Esophagus mucosa (tissue), 1 donor: ENCODE measurements around the gene CCSER1. TPM values are rescaled to one million over a fixed set of nuclear protein-coding genes. Genes with fewer than 3 reads are reported as not detected.
"Not testable (repeated sequence)": the region's sequence is repeated elsewhere in the genome, so short reads cannot be mapped to it uniquely, and the experiment has no call there.

Experiments used
- ATAC-seq: fragments of 200-7000 bp; cut with Tn5 transposase; one replicate; pipeline ENCODE4 v1.9.1; 2020
- total RNA-seq: library from RNA; stranded (reverse); gene quantifications from one replicate; pipeline ENCODE4 v1.2.4, GENCODE V29; 2023
- donor health status: DM: yes; HTN: yes; CAD: no.

Gene CCSER1
- total RNA-seq, 1 donor from 2014 or later: 1.2 TPM

- ATAC-seq: no peak
Observed at GRCh38 chr4:91302120-91302519, 1174.9 kb downstream of the CCSER1 start.

GRCh38 chr4:91304292-91304691 lies 1177.1 kb downstream of the CCSER1 start:
- no peak for ATAC-seq

- no peak for ATAC-seq
Observed at GRCh38 chr4:91317434-91317833, 1190.2 kb downstream of the CCSER1 start.

GRCh38 chr4:91319556-91320268 lies 1192.5 kb downstream of the CCSER1 start:
- no peak for ATAC-seq

- ATAC-seq: no peak
Observed at GRCh38 chr4:91322961-91323360, 1195.8 kb downstream of the CCSER1 start.

DNA sequence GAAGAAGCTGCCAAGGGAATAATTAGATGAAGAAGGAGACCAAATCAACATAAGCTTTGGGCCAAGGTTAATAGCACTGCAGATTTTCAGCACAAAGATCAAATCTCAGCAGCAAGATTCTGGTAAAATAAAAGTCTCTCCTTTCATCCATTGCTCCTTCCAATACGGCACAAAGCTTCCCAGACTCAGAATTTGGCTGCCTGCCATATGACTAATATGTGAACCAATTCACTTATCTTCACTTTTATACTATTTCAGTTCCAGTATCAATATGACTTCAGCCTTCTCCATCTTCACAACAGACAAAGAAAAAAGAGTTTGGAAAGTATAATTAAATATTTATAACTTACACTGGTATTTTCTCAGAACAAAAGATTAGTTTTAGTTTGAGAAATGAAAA lies 1198.3 kb downstream of the CCSER1 start:
- no peak for ATAC-seq

DNA sequence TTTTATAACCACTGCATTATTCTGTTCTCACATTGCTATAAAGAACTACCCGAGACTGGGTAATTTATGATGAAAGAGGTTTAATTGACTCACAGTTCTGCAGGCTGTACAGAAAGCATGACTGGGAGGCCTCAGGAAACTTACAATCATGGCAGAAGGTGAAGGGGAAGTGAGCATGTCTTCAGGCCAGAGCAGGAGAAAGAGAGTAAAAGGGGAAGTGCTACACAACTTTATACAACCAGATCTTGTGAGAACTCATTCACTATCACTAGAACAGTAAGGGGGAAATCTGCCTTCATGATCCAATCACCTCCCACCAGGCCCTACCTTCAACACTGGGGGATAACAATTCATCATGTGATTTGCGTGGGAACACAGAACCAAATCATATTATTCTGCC lies 1199.0 kb downstream of the CCSER1 start:
- not testable (repeated sequence) for ATAC-seq

- no peak for ATAC-seq
Observed at GRCh38 chr4:91330555-91331137, 1203.5 kb downstream of the CCSER1 start.

DNA sequence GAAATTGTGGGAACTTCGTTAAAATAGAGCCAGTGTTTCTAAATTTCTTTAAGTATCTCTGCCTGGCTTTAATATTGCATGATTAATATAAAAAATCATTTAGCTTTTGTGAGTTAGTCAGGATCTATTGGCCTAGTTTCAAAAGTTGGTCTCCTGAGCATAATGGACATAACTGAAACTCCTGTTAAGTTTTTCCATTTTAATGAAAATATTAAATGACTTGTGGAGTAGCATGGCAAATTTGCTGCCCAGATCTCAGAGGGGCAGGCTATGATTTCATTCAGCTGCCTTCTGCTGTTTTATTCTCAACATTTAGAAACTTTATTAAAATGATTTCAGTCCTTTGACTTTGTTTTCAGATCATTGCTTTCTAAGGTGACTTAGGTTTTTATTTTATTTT lies 1213.6 kb downstream of the CCSER1 start:
- ATAC-seq: no peak

DNA sequence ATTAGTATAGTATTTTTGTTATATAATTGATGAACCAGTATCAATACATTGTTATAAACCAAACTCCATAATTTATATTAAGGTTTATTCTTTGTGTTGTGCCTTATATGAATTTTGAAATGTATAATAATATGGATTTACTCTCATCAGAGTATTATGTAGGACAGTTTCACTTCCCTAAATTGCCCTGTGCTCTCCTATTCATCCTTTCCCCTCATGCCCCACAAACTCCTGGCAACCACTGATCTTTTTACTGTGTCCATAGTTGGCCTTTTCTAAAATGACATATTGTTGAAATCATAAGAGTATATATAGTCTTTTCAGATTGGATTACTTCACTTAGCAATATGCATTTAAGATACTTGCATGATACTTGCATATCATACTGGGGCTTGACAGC lies 1218.4 kb downstream of the CCSER1 start:
- no peak for ATAC-seq

- not testable (repeated sequence) for ATAC-seq
Observed at GRCh38 chr4:91356496-91356895, 1229.3 kb downstream of the CCSER1 start.

DNA sequence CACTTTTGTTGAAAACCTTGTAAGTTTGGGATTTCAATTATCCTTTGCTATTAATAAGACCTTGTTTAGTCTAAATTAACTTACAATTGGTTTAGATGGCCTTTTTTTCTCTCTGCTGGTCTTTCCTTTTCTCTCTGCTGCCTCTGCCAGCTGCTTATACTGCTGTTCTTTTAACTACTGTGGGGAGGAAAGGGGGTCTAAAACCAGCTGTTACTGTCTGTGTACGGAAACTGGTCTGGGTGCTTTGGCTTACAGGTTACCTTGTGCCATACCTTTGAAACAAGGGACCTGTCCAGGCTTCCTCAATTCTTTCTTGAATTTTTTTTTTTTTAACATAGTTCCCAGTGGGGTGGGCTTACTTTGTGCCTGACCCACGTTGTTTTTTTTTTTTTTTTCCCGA lies 1230.8 kb downstream of the CCSER1 start:
- ATAC-seq: not testable (repeated sequence)

DNA sequence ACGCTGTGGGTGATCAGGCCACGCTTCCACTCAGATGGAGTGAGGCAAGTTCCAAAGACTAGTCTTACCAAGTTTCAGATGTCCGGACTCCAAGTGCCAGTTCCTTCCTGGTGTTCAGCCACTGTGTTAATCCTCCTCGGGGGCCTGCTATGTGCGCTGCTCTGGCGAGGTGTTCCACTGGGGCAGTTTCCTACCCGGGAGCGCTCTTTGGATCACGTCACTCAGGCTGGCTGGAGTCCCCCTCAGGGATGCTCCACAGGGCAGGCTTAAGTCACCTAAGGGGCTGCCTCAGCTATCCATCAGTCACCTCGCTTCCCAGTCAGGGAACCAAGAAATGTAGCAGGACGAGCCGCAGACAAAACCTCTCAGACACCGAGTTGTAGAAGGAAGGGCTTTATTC lies 1231.4 kb downstream of the CCSER1 start:
- not testable (repeated sequence) for ATAC-seq

- ATAC-seq: no peak
Observed at GRCh38 chr4:91359041-91360031, 1232.1 kb downstream of the CCSER1 start.

DNA sequence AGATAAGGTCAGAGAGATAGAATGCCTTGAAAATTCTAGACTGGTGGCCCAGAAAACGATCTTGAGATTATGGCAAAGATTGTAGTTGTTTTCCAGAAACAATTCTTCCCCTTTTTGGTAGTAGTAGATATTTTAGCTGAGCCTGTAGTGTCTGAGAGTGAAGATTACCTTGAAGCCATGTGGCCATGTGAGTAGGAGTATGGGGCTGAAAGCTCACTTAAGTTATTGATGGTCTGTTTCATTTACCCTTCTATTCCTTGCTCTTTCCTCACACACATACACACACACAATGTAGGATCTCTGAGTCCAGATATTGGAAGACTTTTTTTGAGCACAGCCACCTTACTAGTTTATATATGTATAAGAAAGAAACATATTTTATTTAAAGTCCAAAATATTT lies 1234.9 kb downstream of the CCSER1 start:
- no peak for ATAC-seq

DNA sequence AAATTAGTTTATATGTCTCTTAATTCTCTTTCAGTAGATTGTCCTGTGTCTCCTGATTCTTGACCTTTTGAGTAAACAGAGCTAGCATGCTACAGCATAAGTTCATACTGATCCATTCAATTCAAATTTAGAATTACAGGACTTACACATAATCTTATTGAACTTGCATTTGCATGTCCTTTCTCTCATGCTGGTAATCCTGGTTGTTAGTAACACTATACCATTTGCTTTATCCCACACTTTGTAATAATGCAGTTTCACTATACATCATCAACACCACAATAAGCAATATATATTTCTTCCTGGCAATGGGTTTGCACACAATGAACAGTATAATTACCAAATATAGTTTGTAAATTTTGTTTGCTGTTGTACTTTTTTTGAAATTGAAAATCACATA lies 1239.4 kb downstream of the CCSER1 start:
- ATAC-seq: peak; percentile 71

- ATAC-seq: no peak
Observed at GRCh38 chr4:91369116-91369515, 1241.9 kb downstream of the CCSER1 start.

DNA sequence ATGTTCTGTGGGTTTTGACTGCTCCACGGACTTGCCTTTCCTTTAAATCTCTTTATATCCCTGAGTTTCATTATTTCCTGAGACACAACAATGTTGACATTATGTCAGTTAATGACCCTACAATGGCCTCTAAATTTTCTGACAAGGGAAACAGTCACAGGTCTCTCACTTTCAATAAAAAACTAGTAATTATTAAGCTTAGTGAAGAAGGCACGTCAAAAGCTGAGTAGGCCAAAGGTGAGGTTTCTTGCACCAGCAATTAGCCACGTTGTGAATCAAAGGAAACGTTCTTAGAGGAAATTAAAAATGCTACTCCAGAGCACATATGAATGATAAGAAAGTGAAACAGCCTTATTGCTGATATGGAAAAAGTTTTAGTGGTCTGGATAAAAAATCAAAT lies 1246.4 kb downstream of the CCSER1 start:
- no peak for ATAC-seq

DNA sequence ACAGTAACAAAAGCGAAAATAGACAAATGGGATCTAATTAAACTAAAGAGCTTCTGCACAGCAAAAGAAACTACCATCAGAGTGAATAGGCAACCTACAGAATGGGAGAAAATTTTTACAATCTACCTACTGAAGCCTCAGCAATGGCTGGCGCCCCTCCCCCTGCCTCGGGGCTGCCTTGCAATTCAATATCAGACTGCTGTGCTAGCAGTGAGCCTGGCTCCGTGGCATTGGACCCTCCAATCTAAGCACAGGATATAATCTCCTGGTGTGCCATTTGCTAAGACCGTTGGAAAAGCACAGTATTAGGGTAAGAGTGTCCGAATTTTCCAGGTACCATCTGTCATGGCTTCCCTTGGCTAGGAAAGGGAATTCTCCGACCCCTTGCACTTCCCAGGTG lies 1278.2 kb downstream of the CCSER1 start:
- not testable (repeated sequence) for ATAC-seq

- no peak for ATAC-seq
Observed at GRCh38 chr4:91422011-91422410, 1294.8 kb downstream of the CCSER1 start.

DNA sequence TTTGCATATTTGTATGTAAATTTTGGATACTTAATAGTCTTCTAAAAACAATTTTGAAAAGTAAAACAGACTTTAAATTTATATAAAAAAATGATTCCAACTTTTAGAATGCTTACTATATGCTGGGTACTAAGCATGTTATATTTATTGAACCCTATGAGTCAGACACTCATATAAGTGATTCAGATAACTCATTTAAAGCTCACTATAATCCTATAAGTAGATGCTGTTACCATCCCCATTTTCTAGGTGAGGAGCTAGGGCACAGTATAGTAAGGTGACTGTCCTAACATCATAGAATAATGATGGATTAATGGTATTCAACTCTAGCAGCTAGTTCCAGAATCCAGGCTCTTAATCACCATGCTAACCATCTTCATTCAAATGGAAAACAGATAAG lies 1299.5 kb downstream of the CCSER1 start:
- peak; percentile 57 for ATAC-seq

- peak; percentile 51 for ATAC-seq
Observed at GRCh38 chr4:91427171-91427570, 1300.0 kb downstream of the CCSER1 start.

- no peak for ATAC-seq
Observed at GRCh38 chr4:91434631-91435030, 1307.4 kb downstream of the CCSER1 start.
